Adrenal gland (tissue), 5 donors: ENCODE measurements around the gene HOXB2.

Experiments
- POLR2A ChIP-seq, 2 donors: fragments of 450-650 bp; IDR thresholded peaks; one replicate each; pipeline ENCODE4 v1.6.1; 2017; ENCODE audit warnings: antibody characterized with exemption in 2 of 2, mild to moderate bottlenecking in 2 of 2, moderate library complexity in 1 of 2
- TF ChIP-seq, protein P1 (sequence below), 6 experiments: fragments of 450-650 bp in 4 of 6; fragments of 200-600 bp in 2 of 6; sonication (generic) in 1 of 6; IDR thresholded peaks; 1 replicate in 5 of 6; 2 replicates in 1 of 6; pipeline versions ENCODE4 v1.5.1 to v1.8.0; 2016 to 2021; ENCODE audit warnings: antibody characterized with exemption in 6 of 6, mild to moderate bottlenecking in 2 of 6, moderate library complexity in 1 of 6
- donor health status: DM: no; HTN: no; CAD: no.

- TF ChIP-seq, protein P1, sequence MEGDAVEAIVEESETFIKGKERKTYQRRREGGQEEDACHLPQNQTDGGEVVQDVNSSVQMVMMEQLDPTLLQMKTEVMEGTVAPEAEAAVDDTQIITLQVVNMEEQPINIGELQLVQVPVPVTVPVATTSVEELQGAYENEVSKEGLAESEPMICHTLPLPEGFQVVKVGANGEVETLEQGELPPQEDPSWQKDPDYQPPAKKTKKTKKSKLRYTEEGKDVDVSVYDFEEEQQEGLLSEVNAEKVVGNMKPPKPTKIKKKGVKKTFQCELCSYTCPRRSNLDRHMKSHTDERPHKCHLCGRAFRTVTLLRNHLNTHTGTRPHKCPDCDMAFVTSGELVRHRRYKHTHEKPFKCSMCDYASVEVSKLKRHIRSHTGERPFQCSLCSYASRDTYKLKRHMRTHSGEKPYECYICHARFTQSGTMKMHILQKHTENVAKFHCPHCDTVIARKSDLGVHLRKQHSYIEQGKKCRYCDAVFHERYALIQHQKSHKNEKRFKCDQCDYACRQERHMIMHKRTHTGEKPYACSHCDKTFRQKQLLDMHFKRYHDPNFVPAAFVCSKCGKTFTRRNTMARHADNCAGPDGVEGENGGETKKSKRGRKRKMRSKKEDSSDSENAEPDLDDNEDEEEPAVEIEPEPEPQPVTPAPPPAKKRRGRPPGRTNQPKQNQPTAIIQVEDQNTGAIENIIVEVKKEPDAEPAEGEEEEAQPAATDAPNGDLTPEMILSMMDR (IDR thresholded peaks at IDR 0.05), result no peak
- TF ChIP-seq POLR2A (IDR thresholded peaks at IDR 0.05), result no peak
Measured at GRCh38 chr17:48497103-48497502, 47.8 kb downstream of the HOXB2 start.
